ENCODE measurements around the gene CRTC1.

- TF ChIP-seq CTCF (IDR thresholded peaks at IDR 0.05; ENCODE audit: low read length) (no peak), EZH2phosphoT487 (IDR thresholded peaks at IDR 0.05; ENCODE audit: low read length) (no peak)
Measured at GRCh38 chr19:18639706-18640243, 43.7 kb upstream of the CRTC1 start.

Data from MM.1S (cell line).